SU-DHL-6 (cell line): Measurements from ENCODE around the gene GRPEL1.

ENCODE experiments used
- EZH2phosphoT487 ChIP-seq: fragments of 200-600 bp; sonication (generic), shearing (Covaris generic); conservative IDR thresholded peaks from 2 replicates; pipeline ENCODE4 v1.6.1; 2018; ENCODE audit warnings: mild to moderate bottlenecking, antibody characterized with exemption, low read length, moderate library complexity, mixed read lengths
- TF ChIP-seq, protein P1 (sequence below): fragments of 200-600 bp; sonication (generic); IDR thresholded peaks from one replicate; pipeline ENCODE4 v1.5.1; 2017; ENCODE audit warnings: antibody characterized with exemption, mild to moderate bottlenecking, low read length, moderate library complexity; ENCODE audit not compliant: insufficient read depth, poor library complexity, severe bottlenecking

DNA sequence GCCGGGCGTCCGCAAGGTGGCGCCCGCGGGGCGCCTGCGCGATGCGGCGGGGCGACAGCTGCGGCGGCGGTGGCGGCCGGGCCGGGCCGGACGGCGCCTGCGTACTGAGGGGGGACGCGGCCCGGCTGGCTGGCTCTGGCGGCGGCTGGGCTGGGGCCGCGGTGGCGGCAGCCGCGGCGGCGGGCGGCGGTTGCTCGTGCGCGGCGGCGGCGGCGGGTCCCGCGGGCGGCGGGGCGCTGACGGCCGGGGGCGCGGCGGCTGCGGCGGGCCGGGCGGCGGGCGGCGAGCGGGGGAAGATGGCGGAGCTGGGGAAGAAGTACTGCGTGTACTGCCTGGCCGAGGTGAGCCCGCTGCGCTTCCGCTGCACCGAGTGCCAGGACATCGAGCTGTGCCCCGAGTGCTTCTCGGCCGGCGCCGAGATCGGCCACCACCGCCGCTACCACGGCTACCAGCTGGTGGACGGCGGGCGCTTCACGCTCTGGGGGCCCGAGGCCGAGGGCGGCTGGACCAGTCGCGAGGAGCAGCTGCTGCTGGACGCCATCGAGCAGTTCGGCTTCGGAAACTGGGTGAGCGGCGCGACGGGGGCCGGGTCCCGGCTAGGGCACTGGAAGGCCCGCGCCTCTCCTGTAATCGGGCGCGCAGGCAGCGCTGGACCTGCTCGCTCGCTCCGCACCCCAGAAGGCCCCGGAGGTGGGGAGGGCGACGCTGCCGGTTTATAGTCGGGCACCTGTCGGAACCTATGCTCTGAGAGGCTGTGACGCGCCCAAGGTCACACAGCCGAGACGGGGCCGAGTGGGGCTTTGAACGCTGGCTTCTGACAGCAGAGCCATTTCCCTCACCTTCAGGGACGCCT lies 24.4 kb downstream of the GRPEL1 start, which contains the start of gene TADA2B:
- TF ChIP-seq, protein P1, sequence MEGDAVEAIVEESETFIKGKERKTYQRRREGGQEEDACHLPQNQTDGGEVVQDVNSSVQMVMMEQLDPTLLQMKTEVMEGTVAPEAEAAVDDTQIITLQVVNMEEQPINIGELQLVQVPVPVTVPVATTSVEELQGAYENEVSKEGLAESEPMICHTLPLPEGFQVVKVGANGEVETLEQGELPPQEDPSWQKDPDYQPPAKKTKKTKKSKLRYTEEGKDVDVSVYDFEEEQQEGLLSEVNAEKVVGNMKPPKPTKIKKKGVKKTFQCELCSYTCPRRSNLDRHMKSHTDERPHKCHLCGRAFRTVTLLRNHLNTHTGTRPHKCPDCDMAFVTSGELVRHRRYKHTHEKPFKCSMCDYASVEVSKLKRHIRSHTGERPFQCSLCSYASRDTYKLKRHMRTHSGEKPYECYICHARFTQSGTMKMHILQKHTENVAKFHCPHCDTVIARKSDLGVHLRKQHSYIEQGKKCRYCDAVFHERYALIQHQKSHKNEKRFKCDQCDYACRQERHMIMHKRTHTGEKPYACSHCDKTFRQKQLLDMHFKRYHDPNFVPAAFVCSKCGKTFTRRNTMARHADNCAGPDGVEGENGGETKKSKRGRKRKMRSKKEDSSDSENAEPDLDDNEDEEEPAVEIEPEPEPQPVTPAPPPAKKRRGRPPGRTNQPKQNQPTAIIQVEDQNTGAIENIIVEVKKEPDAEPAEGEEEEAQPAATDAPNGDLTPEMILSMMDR = no peak
- no peak for TF ChIP-seq EZH2phosphoT487
